K562 (cell line): ENCODE data around the gene OR4K13. TPM values are rescaled to one million over a fixed set of nuclear protein-coding genes. Genes with fewer than 3 reads are reported as not detected.
A peak's percentile ranks its signal among the peaks of the same experiment; 100 is the strongest.

ENCODE experiments used
- CBFA2T3 ChIP-seq: fragments of 450-650 bp; IDR thresholded peaks from 2 replicates; pipeline ENCODE4 v1.6.1; 2017
- CBX1 ChIP-seq: sonication (generic); IDR thresholded peaks from 2 replicates; pipeline ENCODE4 v1.6.1; 2016; ENCODE audit warnings: antibody characterized with exemption, low read depth, mild to moderate bottlenecking
- CBX8 ChIP-seq: fragments of 200-600 bp; sonication (generic); IDR thresholded peaks from 2 replicates; pipeline ENCODE4 v1.6.1; 2012; ENCODE audit warnings: borderline replicate concordance, mixed run types, low read depth, mild to moderate bottlenecking, moderate library complexity, mixed read lengths, low read length, control low read depth, inconsistent platforms; ENCODE audit not compliant: poor library complexity, severe bottlenecking; ENCODE audit errors: extremely low read depth
- DNMT1 ChIP-seq: fragments of 450-650 bp; IDR thresholded peaks from 2 replicates; pipeline ENCODE4 v1.6.1; 2016; ENCODE audit warnings: antibody characterized with exemption, mild to moderate bottlenecking
- EP300 ChIP-seq: IDR thresholded peaks from 2 replicates; pipeline ENCODE4 v1.6.1; 2012; ENCODE audit warnings: low read length, improper control_type of control experiment
- FOXJ2 ChIP-seq: fragments of 200-800 bp; sonication (Bioruptor generic); IDR thresholded peaks from 2 replicates; pipeline ENCODE4 v1.6.1; 2016; ENCODE audit warnings: missing genetic modification characterization, missing compliant biosample characterization
- MYBL2 ChIP-seq, 2 experiments: fragments of 450-650 bp in 1 of 2; sonication (generic) in 1 of 2; formaldehyde crosslinking in 1 of 2; IDR thresholded peaks; 2 replicates each; pipeline versions ENCODE4 v1.6.1 to v1.8.1; 2017 to 2022; ENCODE audit warnings: borderline replicate concordance in 1 of 2, inconsistent platforms in 1 of 2, low read depth in 1 of 2, mild to moderate bottlenecking in 1 of 2, missing genetic modification reagents in 1 of 2, moderate library complexity in 1 of 2
- NCOA4 ChIP-seq: fragments of 450-650 bp; IDR thresholded peaks from 2 replicates; pipeline ENCODE4 v1.6.1; 2018; ENCODE audit warnings: mild to moderate bottlenecking; ENCODE audit not compliant: partially characterized antibody
- PRMT5 ChIP-seq: sonication (generic); formaldehyde crosslinking; IDR thresholded peaks from 2 replicates; pipeline ENCODE4 v1.5.0; 2020; ENCODE audit warnings: missing genetic modification reagents
- TARDBP ChIP-seq: fragments of 450-650 bp; IDR thresholded peaks from 2 replicates; pipeline ENCODE4 v1.6.1; 2016
- polyA plus RNA-seq, 8 experiments: library from polyadenylated mRNA; depleted of rRNA in 4 of 8; stranded (reverse) in 5 of 8; unstranded in 3 of 8; fragments of >200 nt; fragmentation: Nextera tagmentation in 2 of 8; fragmentation: Illumina TruSeq in 1 of 8; extraction: Ambion mirVana in 2 of 8; extraction: Trizol in 1 of 8; gene quantifications; 2 replicates each; pipeline versions ENCODE4 v1.2.1 to v1.2.3, GENCODE V29; 2011 to 2014; ENCODE audit warnings: inconsistent platforms in 1 of 8, missing spikeins in 1 of 8
- total RNA-seq, 7 experiments: library from RNA; depleted of rRNA in 6 of 7; stranded (reverse); fragments of >200 nt in 6 of 7; fragmentation: Illumina TruSeq in 2 of 7; extraction: Trizol in 2 of 7; gene quantifications; 2 replicates each; pipeline versions ENCODE4 v1.2.1 to v1.2.3, GENCODE V29; 2011 to 2021; ENCODE audit warnings: low replicate concordance in 1 of 7
- TF ChIP-seq, protein P1 (sequence below): fragments of 450-650 bp; IDR thresholded peaks from 2 replicates; pipeline ENCODE4 v1.6.1; 2016; ENCODE audit warnings: low read depth
- TF ChIP-seq, protein P2 (sequence below): fragments of 450-650 bp; IDR thresholded peaks from 2 replicates; pipeline ENCODE4 v1.6.1; 2016; ENCODE audit warnings: low read depth, mild to moderate bottlenecking, moderate library complexity
- TF ChIP-seq, protein P3 (sequence below): fragments of 450-650 bp; conservative IDR thresholded peaks from 2 replicates; pipeline ENCODE4 v1.6.1; 2016; ENCODE audit warnings: missing genetic modification characterization, low read depth, mild to moderate bottlenecking, control low read depth, missing compliant biosample characterization
- TF ChIP-seq, protein P4 (sequence below): fragments of 450-650 bp; IDR thresholded peaks from 2 replicates; pipeline ENCODE4 v1.6.1; 2017; ENCODE audit warnings: antibody characterized with exemption

Gene OR4K13
- total and polyA plus RNA-seq, 9 of the 15 experiments (the other 6 are each of a cell fraction or from before 2014, with no cell fraction given): not detected

DNA sequence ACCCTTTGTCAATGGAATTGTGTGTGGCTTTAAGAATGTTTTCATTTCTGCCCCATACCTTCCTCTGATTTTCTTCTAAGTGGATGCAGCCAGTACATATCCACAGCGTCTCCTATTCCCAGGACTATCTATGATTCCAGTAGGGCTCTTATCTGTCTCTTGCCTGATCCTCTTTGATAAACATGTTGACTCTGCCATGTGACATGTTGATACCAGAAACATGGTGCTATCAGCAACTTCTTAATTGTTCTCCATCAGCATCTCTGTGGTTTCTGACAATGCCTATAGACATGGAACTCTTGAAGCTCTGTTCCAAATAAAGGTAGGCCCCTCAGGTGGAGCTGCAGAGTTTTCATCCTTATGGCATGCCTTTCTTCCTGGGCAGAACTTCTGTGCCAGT lies 12.4 kb upstream of the OR4K13 start (continued):
- TF ChIP-seq, protein P1, sequence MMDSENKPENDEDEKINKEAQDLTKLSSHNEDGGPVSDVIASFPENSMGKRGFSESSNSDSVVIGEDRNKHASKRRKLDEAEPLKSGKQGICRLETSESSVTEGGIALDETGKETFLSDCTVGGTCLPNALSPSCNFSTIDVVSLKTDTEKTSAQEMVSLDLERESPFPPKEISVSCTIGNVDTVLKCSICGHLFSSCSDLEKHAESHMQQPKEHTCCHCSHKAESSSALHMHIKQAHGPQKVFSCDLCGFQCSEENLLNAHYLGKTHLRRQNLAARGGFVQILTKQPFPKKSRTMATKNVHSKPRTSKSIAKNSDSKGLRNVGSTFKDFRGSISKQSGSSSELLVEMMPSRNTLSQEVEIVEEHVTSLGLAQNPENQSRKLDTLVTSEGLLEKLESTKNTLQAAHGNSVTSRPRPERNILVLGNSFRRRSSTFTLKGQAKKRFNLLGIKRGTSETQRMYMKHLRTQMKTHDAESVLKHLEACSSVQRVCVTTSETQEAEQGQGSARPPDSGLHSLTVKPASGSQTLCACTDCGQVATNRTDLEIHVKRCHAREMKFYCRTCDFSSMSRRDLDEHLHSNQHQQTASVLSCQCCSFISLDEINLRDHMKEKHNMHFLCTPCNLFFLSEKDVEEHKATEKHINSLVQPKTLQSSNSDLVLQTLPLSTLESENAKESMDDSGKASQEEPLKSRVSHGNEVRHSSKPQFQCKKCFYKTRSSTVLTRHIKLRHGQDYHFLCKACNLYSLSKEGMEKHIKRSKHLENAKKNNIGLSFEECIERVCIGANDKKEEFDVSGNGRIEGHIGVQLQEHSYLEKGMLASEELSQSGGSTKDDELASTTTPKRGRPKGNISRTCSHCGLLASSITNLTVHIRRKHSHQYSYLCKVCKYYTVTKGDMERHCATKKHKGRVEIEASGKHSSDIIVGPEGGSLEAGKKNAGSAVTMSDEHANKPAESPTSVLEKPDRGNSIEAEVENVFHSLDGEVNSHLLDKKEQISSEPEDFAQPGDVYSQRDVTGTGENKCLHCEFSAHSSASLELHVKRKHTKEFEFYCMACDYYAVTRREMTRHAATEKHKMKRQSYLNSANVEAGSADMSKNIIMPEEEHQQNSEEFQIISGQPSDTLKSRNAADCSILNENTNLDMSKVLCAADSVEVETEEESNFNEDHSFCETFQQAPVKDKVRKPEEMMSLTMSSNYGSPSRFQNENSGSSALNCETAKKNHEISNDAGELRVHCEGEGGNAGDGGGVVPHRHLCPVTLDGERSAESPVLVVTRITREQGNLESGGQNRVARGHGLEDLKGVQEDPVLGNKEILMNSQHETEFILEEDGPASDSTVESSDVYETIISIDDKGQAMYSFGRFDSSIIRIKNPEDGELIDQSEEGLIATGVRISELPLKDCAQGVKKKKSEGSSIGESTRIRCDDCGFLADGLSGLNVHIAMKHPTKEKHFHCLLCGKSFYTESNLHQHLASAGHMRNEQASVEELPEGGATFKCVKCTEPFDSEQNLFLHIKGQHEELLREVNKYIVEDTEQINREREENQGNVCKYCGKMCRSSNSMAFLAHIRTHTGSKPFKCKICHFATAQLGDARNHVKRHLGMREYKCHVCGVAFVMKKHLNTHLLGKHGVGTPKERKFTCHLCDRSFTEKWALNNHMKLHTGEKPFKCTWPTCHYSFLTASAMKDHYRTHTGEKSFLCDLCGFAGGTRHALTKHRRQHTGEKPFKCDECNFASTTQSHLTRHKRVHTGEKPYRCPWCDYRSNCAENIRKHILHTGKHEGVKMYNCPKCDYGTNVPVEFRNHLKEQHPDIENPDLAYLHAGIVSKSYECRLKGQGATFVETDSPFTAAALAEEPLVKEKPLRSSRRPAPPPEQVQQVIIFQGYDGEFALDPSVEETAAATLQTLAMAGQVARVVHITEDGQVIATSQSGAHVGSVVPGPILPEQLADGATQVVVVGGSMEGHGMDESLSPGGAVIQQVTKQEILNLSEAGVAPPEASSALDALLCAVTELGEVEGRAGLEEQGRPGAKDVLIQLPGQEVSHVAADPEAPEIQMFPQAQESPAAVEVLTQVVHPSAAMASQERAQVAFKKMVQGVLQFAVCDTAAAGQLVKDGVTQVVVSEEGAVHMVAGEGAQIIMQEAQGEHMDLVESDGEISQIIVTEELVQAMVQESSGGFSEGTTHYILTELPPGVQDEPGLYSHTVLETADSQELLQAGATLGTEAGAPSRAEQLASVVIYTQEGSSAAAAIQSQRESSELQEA: no peak
- TF ChIP-seq TARDBP (no peak), PRMT5 (no peak), CBFA2T3 (peak; percentile 60; the same call in 1 of the 2 replicates), CBX1 (no peak), DNMT1 (no peak), EP300 (peak; percentile 21; the same call in 1 of the 2 replicates), FOXJ2 (tag) (peak; percentile 61), MYBL2 (IDR thresholded peaks at IDR 0.05; ENCODE audit: low read depth) (no peak), MYBL2 (CRISPR knock-in tag; IDR thresholded peaks at IDR 0.05; ENCODE audit: borderline replicate concordance) (no peak), NCOA4 (no peak), CBX8 (no peak)
- TF ChIP-seq, protein P2, sequence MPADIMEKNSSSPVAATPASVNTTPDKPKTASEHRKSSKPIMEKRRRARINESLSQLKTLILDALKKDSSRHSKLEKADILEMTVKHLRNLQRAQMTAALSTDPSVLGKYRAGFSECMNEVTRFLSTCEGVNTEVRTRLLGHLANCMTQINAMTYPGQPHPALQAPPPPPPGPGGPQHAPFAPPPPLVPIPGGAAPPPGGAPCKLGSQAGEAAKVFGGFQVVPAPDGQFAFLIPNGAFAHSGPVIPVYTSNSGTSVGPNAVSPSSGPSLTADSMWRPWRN: no peak
- TF ChIP-seq, protein P3, sequence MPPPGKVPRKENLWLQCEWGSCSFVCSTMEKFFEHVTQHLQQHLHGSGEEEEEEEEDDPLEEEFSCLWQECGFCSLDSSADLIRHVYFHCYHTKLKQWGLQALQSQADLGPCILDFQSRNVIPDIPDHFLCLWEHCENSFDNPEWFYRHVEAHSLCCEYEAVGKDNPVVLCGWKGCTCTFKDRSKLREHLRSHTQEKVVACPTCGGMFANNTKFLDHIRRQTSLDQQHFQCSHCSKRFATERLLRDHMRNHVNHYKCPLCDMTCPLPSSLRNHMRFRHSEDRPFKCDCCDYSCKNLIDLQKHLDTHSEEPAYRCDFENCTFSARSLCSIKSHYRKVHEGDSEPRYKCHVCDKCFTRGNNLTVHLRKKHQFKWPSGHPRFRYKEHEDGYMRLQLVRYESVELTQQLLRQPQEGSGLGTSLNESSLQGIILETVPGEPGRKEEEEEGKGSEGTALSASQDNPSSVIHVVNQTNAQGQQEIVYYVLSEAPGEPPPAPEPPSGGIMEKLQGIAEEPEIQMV: no peak
- TF ChIP-seq, protein P4, sequence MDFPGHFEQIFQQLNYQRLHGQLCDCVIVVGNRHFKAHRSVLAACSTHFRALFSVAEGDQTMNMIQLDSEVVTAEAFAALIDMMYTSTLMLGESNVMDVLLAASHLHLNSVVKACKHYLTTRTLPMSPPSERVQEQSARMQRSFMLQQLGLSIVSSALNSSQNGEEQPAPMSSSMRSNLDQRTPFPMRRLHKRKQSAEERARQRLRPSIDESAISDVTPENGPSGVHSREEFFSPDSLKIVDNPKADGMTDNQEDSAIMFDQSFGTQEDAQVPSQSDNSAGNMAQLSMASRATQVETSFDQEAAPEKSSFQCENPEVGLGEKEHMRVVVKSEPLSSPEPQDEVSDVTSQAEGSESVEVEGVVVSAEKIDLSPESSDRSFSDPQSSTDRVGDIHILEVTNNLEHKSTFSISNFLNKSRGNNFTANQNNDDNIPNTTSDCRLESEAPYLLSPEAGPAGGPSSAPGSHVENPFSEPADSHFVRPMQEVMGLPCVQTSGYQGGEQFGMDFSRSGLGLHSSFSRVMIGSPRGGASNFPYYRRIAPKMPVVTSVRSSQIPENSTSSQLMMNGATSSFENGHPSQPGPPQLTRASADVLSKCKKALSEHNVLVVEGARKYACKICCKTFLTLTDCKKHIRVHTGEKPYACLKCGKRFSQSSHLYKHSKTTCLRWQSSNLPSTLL: no peak
